Stimulated activated memory B cell treated with anti-CD40 and anti-IgM and Interleukin-4, amounts not matched to agents 10 μg/mL and 1 μg/mL and 100 μg/mL, for 72 hours (primary cell): ENCODE data around the gene AHCYL1.

Experiments used
- ATAC-seq: fragments of 150-1000 bp; cut with Tn5 transposase; 2 replicates; pipeline ENCODE4 v1.10.0; 2021
- H3K27ac Mint-ChIP-seq: one replicate; pipeline ENCODE4 v1.8.0; 2022; ENCODE audit warnings: mild to moderate bottlenecking, mixed read lengths
- H3K27me3 Mint-ChIP-seq: one replicate; pipeline ENCODE4 v1.8.0; 2022; ENCODE audit warnings: mixed read lengths
- H3K36me3 Mint-ChIP-seq: one replicate; pipeline ENCODE4 v1.8.0; 2022; ENCODE audit warnings: mixed read lengths
- H3K4me1 Mint-ChIP-seq: one replicate; pipeline ENCODE4 v1.8.0; 2022; ENCODE audit warnings: mixed read lengths
- H3K4me3 Mint-ChIP-seq: one replicate; pipeline ENCODE4 v1.8.0; 2022; ENCODE audit warnings: mild to moderate bottlenecking, moderate library complexity, mixed read lengths
- H3K9me3 Mint-ChIP-seq: one replicate; pipeline ENCODE4 v1.8.0; 2022; ENCODE audit warnings: mixed read lengths

Gene AHCYL1

GRCh38 chr1:109960745-109961094, 23.8 kb upstream of the AHCYL1 start:
- H3K36me3 Mint-ChIP-seq = no peaks in the 10 kb centered on the region
- no peak overlapping the region for H3K4me3 Mint-ChIP-seq
- ATAC-seq = no peak
- peaks cover 21% of the 10 kb centered on the region for H3K27me3 Mint-ChIP-seq
- no peaks in the 10 kb centered on the region for H3K9me3 Mint-ChIP-seq
- no peaks in the 10 kb centered on the region for H3K4me1 Mint-ChIP-seq
- no peak overlapping the region for H3K27ac Mint-ChIP-seq

DNA sequence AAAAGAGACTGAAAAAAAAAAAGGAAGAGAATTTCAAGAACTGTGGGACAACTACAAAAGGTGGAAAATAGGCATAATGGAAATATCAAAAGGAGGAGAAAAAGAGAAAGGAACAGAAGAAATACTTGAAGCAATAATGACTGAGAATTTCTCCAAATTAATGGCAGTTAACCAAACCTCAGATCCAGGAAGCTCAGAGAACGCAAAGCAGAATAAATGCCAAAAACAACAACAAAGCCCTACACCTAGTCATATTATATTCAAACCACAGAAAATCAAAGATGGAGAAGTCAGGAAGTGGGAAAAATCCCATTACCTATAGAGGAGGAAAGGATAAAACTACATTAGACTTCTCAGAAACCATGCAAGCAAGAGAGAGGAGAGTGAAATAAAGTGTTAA, 20.7 kb upstream of the AHCYL1 start:
- H3K36me3 Mint-ChIP-seq = no peaks in the 10 kb centered on the region
- ATAC-seq = no peak
- no peaks in the 10 kb centered on the region for H3K9me3 Mint-ChIP-seq
- no peak overlapping the region for H3K4me3 Mint-ChIP-seq
- peaks cover 20% of the 10 kb centered on the region for H3K27me3 Mint-ChIP-seq
- no peak overlapping the region for H3K27ac Mint-ChIP-seq
- H3K4me1 Mint-ChIP-seq = no peaks in the 10 kb centered on the region

- H3K4me1 Mint-ChIP-seq = no peaks in the 10 kb centered on the region
- no peaks in the 10 kb centered on the region for H3K36me3 Mint-ChIP-seq
- H3K27me3 Mint-ChIP-seq = peaks cover under 1% of the 10 kb centered on the region
- H3K9me3 Mint-ChIP-seq = peaks cover 4% of the 10 kb centered on the region
- H3K4me3 Mint-ChIP-seq = no peak overlapping the region
- H3K27ac Mint-ChIP-seq = no peak overlapping the region
- peak; percentile 63 for ATAC-seq
Measured at GRCh38 chr1:109969146-109969829, 15.3 kb upstream of the AHCYL1 start.

GRCh38 chr1:109969907-109970306, 14.7 kb upstream of the AHCYL1 start:
- no peaks in the 10 kb centered on the region for H3K27me3 Mint-ChIP-seq
- H3K27ac Mint-ChIP-seq = no peak overlapping the region
- no peaks in the 10 kb centered on the region for H3K36me3 Mint-ChIP-seq
- no peak for ATAC-seq
- H3K4me3 Mint-ChIP-seq = no peak overlapping the region
- H3K9me3 Mint-ChIP-seq = peaks cover 4% of the 10 kb centered on the region
- no peaks in the 10 kb centered on the region for H3K4me1 Mint-ChIP-seq

- H3K27me3 Mint-ChIP-seq = peaks cover 9% of the 10 kb centered on the region
- no peak for ATAC-seq
- H3K4me1 Mint-ChIP-seq = no peaks in the 10 kb centered on the region
- H3K36me3 Mint-ChIP-seq = no peaks in the 10 kb centered on the region
- no peak overlapping the region for H3K27ac Mint-ChIP-seq
- H3K4me3 Mint-ChIP-seq = no peak overlapping the region
- peaks cover 4% of the 10 kb centered on the region for H3K9me3 Mint-ChIP-seq
Measured at GRCh38 chr1:109971559-109971958, 13.0 kb upstream of the AHCYL1 start.

DNA sequence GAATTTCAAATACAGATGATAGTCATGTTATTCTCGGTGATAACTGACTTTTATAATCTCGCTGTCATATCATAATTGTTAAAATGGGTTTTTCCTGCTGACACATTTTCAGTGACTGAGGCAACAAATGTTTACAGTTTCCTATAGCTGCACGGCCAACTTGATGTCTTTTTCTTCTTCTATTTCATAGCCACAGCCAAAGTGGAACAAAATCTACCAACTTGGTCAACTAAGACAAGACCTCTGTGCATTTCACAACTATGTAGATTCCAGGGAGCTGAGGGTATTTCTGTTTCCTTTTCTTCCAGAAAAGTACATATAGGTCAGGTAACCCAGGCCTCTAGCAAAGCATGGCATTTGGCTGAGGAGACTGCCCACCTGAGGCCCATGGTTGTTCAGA, 10.4 kb upstream of the AHCYL1 start:
- ATAC-seq = no peak
- no peak overlapping the region for H3K27ac Mint-ChIP-seq
- no peak overlapping the region for H3K4me3 Mint-ChIP-seq
- H3K4me1 Mint-ChIP-seq = no peaks in the 10 kb centered on the region
- no peaks in the 10 kb centered on the region for H3K36me3 Mint-ChIP-seq
- peaks cover 4% of the 10 kb centered on the region for H3K9me3 Mint-ChIP-seq
- peaks cover 35% of the 10 kb centered on the region for H3K27me3 Mint-ChIP-seq

DNA sequence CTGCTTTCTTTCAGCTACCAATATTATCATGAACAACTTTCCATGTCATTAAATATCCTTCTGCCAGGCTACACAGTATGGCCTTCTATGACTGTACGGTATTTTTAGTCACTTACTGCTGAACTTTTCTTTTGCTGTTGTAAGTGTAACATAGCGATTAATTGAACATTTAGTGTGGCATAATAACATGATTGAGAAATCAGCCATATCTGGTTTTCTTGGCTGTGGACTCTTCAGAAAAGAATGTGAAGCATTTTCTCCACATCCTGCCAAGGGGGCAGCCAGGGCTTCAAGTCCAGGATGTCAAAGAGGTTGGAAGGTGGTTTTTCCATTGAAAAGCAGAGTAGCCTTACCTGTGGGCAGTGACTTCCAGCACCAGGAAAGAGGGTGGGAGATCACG, 8.8 kb upstream of the AHCYL1 start:
- no peaks in the 10 kb centered on the region for H3K4me1 Mint-ChIP-seq
- H3K27me3 Mint-ChIP-seq = peaks cover 35% of the 10 kb centered on the region
- no peak overlapping the region for H3K4me3 Mint-ChIP-seq
- no peaks in the 10 kb centered on the region for H3K9me3 Mint-ChIP-seq
- no peak for ATAC-seq
- H3K36me3 Mint-ChIP-seq = no peaks in the 10 kb centered on the region
- H3K27ac Mint-ChIP-seq = no peak overlapping the region

- no peak overlapping the region for H3K27ac Mint-ChIP-seq
- H3K9me3 Mint-ChIP-seq = no peaks in the 10 kb centered on the region
- no peak for ATAC-seq
- H3K36me3 Mint-ChIP-seq = no peaks in the 10 kb centered on the region
- no peak overlapping the region for H3K4me3 Mint-ChIP-seq
- peaks cover 35% of the 10 kb centered on the region for H3K27me3 Mint-ChIP-seq
- H3K4me1 Mint-ChIP-seq = no peaks in the 10 kb centered on the region
Measured at GRCh38 chr1:109976762-109977161, 7.8 kb upstream of the AHCYL1 start.

GRCh38 chr1:109977225-109977624, 7.3 kb upstream of the AHCYL1 start:
- Mint-ChIP-seq H3K27ac (no peak overlapping the region), H3K4me1 (no peaks in the 10 kb centered on the region), H3K36me3 (no peaks in the 10 kb centered on the region), H3K4me3 (no peak overlapping the region), H3K27me3 (peaks cover 35% of the 10 kb centered on the region), H3K9me3 (no peaks in the 10 kb centered on the region)
- no peak for ATAC-seq

GRCh38 chr1:109977657-109978378, 6.7 kb upstream of the AHCYL1 start:
- no peak overlapping the region for H3K27ac Mint-ChIP-seq
- peaks cover 35% of the 10 kb centered on the region for H3K27me3 Mint-ChIP-seq
- H3K9me3 Mint-ChIP-seq = no peaks in the 10 kb centered on the region
- no peaks in the 10 kb centered on the region for H3K36me3 Mint-ChIP-seq
- no peak overlapping the region for H3K4me3 Mint-ChIP-seq
- ATAC-seq = no peak
- H3K4me1 Mint-ChIP-seq = no peaks in the 10 kb centered on the region

DNA sequence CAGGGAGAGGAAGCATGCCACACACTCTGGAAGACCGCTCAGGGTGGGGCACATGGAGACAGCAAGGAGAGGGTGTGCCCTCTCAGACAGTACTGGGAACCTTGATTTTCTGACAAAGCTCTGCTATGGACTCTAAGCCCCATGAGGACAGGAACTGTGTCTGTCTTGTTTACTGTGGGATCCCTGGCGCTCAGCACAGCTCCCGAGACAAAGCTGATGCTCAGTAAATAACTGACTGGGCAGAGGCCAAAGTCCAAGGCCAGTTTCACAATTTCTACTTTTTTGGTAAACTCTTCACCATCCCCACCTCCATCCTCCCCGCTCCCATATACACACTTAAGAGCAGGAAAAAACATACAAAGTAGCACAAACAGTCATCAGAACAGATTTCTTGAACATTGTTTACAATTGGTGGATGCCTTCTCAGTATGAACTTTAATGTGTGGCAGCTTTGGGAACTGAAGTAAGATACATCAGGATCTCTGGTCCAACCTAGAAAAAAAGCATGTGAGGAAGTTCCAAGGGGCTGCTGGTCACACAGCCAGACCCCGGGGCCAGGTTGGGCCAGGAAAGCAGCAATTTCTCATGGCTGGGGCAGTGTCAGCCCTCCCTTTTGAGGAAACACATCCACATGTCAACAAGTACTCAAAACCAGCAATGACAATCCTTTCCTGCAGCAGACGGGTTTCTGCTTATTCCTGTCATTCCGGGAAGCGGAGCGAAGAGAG, 5.6 kb upstream of the AHCYL1 start:
- Mint-ChIP-seq H3K4me1 (no peaks in the 10 kb centered on the region), H3K4me3 (no peak overlapping the region), H3K27me3 (peaks cover 35% of the 10 kb centered on the region), H3K9me3 (no peaks in the 10 kb centered on the region), H3K27ac (no peak overlapping the region), H3K36me3 (no peaks in the 10 kb centered on the region)
- no peak for ATAC-seq

DNA sequence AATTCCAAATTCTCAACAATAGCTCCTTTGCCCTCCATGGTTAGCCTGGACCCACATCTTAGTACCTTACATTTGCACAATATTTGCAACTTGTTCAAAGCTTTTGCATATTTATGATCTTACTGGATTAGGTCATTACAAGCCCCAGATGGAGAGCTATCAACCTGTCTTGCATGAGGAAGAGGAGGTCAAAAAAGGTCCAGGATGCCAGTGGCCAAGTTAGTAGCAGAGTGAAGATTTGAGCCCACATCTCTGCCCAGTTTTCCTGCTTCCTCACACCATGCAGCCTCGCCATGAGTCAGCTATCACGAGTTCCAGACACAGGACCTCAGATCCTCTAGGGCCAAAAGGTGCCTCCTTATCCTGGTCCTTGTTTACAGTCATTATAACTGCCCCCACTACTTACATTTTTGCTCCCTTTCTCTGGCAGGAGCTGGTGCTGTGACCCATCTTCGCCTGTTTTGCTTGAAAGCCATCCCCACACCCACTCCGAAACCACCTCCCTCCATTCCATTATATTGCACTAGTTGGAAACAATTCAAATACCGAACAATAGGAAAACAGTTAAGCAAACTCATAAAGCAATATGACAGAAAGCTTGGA, 5.0 kb upstream of the AHCYL1 start:
- Mint-ChIP-seq H3K4me1 (no peaks in the 10 kb centered on the region), H3K4me3 (no peak overlapping the region), H3K9me3 (no peaks in the 10 kb centered on the region), H3K27ac (no peak overlapping the region), H3K36me3 (no peaks in the 10 kb centered on the region), H3K27me3 (peaks cover 35% of the 10 kb centered on the region)
- ATAC-seq = no peak

DNA sequence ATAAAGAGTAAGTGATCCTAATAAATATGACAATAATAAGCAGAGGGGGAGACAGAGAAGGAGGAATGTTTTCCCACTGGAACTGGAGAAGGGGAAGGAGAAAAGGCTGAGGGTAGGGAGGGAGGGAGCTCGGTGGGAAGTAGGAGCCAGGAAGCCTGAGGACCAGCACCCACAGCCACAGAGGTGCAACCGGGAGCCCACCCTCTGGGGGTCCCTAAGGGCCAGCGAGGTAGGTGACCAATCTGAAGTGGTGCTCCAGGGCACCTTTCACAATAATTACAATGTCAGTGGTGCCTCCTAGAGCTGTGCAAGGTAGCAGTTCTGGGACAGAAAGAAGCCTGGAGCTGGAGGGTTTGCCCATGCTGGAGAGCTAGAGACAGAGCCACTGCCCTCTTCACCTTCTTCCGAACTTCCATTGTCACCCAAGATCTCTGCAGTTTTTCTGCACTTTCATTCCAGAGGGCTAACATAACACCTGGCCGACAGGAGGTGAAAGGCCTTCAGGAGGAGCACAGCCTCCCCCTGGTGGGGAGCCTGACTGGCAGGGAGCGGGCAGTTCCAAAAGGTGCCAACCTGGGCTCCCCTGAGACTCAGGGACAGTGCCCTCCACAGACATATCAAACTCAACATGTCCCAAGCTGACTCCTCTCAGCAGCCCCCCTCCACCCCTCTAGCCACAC, 4.1 kb upstream of the AHCYL1 start:
- Mint-ChIP-seq H3K4me3 (no peak overlapping the region), H3K36me3 (no peaks in the 10 kb centered on the region), H3K27me3 (peaks cover 35% of the 10 kb centered on the region), H3K9me3 (no peaks in the 10 kb centered on the region), H3K27ac (no peak overlapping the region), H3K4me1 (peaks cover 4% of the 10 kb centered on the region)
- no peak for ATAC-seq

DNA sequence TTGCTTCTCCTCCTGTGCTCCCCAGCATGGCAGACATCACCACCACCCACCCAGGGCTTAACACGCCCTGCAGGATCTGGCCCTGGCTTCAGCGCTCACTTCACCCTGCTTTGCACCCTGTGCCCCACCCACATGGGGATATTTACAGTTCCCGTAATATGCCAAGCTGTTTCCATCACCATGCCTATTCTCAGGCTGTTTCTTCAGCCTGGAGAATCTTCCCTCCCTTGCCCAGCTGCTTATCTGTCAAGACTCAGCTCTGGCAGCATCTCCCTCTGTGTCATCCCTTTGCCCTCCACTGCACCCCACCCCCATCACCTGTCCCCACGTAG, 3.6 kb upstream of the AHCYL1 start:
- no peak overlapping the region for H3K4me3 Mint-ChIP-seq
- no peak overlapping the region for H3K27ac Mint-ChIP-seq
- no peaks in the 10 kb centered on the region for H3K9me3 Mint-ChIP-seq
- H3K4me1 Mint-ChIP-seq = peaks cover 9% of the 10 kb centered on the region
- peaks cover 32% of the 10 kb centered on the region for H3K27me3 Mint-ChIP-seq
- H3K36me3 Mint-ChIP-seq = no peaks in the 10 kb centered on the region
- ATAC-seq = no peak
